GM18951 (cell line): ENCODE measurements around the gene KRTAP4-5.
"Not testable (repeated sequence)": the region's sequence is repeated elsewhere in the genome, so short reads cannot be mapped to it uniquely, and the experiment has no call there.

Experiments
- POLR2A ChIP-seq: IDR thresholded peaks from 4 replicates; pipeline ENCODE4 v1.6.1; 2011; ENCODE audit warnings: mild to moderate bottlenecking; ENCODE audit not compliant: insufficient read length, insufficient read depth; ENCODE audit errors: extremely low read depth
- in situ Hi-C: fragments of 300-500 bp; cut with MboI; formaldehyde crosslinking; loops from one replicate; pipeline ENCODE4 v1.12.0; 2022; ENCODE audit warnings: low sequenced_read_pairs, mixed read lengths, inconsistent platforms; ENCODE audit not compliant: unreplicated experiment

The KRTAP4-5 gene

DNA sequence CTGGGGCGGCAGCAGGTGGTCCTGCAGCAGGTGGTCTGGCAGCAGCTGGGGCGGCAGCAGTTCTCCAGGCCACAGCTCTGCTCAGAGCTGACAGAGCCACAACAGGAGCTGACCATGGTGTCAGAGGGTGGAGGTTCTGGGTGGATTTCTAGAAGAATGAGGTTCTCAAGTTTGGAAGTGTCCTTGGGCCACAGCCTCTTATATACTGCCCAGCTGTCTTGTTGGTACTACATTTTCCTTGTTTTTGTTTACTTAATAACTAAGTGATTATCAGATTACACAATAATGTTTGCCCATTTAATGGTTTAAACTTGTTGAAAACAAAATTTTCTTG, at the start of gene KRTAP4-5:
Gene KRTAP4-5 (minus strand): TSS at position 174 of the 334 bp plus-strand sequence. CDS start 58 bp downstream, at position 116.
- no peak for TF ChIP-seq POLR2A
- in situ Hi-C loops, result no loop called here

- no peak for TF ChIP-seq POLR2A
- in situ Hi-C loops, result no loop called here
Measured at GRCh38 chr17:41196068-41196467, 46.4 kb upstream of the KRTAP4-5 start.

DNA sequence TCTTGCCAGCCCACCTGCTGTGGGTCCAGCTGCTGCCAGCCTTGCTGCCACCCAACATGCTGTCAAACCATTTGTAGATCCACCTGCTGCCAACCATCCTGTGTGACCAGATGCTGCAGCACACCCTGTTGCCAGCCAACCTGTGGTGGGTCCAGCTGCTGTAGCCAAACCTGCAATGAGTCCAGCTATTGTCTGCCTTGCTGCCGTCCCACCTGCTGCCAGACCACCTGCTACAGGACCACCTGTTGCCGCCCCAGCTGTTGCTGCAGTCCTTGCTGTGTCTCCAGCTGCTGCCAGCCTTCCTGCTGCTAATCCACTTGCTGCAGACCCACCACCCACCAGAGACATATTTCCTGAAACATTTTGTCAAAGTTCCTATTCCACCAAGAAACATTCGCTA, 40.7 kb upstream of the KRTAP4-5 start:
- no peak for TF ChIP-seq POLR2A
- in situ Hi-C loops, result no loop called here

DNA sequence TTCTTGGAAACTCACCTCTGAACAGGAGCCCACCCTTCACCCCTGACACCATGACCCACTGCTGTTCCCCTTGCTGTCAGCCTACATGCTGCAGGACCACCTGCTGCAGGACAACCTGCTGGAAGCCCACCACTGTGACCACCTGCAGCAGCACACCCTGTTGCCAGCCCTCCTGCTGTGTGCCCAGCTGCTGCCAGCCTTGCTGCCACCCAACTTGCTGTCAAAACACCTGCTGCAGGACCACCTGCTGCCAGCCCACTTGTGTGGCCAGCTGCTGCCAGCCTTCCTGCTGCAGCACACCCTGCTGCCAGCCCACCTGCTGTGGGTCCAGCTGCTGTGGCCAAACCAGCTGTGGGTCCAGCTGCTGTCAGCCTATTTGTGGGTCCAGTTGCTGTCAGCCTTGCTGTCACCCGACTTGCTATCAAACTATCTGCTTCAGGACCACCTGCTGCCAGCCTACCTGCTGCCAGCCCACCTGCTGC, 40.3 kb upstream of the KRTAP4-5 start, which contains the start of gene KRTAP9-1:
Gene KRTAP9-1 (plus strand): TSS at position 51 of the 482 bp plus-strand sequence. CDS start 0 bp downstream, at position 51.
- in situ Hi-C loops, result not testable (repeated sequence)

- in situ Hi-C loops, result no loop called here
Measured at GRCh38 chr17:41186872-41187271, 37.2 kb upstream of the KRTAP4-5 start.

GRCh38 chr17:41185001-41185400, 35.4 kb upstream of the KRTAP4-5 start:
- no peak for TF ChIP-seq POLR2A
- in situ Hi-C loops, result no loop called here

More at GRCh38 chr17:41186872-41187271, 37.2 kb upstream of the KRTAP4-5 start:
- TF ChIP-seq POLR2A, result no peak

DNA sequence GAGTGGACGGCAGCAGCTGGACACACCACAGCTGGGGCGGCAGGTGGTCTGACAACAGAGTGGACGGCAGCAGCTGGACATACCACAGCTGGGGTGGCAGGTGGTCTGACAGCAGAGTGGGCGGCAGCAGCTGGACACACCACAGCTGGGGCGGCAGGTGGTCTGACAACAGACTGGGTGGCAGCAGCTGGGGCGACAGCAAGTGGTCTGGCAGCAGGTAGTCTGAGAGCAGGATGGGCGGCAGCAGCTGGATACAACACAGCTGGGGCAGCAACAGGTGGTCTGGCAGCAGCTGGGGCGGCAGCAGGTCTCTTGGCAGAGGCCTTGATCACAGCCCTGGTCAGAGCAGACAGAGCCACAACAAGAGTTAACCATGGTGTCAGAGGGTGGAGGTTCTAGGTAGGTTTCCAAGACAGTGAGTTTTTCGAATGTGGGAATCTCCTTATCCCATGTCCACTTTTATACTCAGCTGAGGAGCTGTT, 34.9 kb upstream of the KRTAP4-5 start, which contains the start of gene KRTAP4-1:
Gene KRTAP4-1 (minus strand): TSS at position 432 of the 482 bp plus-strand sequence. CDS start 57 bp downstream, at position 375.
- TF ChIP-seq POLR2A, result no peak
- in situ Hi-C loops, result no loop called here

- TF ChIP-seq POLR2A, result no peak
Measured at GRCh38 chr17:41178843-41179616, 29.4 kb upstream of the KRTAP4-5 start.

DNA sequence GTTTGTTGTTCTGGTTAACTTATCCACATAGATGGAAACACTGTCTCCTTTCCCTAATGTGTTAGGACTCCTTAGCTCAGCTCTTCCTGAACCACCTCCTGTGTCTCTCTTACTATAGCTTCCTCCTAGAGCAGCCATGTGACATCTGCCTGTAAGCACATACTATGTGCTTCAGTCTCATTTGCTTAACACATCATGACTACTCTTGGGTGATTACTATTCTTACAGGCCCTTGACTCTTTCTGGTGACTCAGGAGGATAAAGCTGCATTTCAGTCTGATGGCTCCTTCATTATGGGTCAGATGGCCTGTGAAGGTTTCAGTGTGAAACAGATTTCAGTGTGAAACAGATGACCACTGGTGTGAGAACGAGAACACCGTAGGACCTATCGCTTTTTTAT, 28.7 kb upstream of the KRTAP4-5 start:
- in situ Hi-C loops, result no loop called here
- TF ChIP-seq POLR2A, result no peak

More at GRCh38 chr17:41178843-41179616, 29.4 kb upstream of the KRTAP4-5 start:
- in situ Hi-C loops, result no loop called here

GRCh38 chr17:41177727-41178271, 28.2 kb upstream of the KRTAP4-5 start, which contains the start of gene KRTAP4-2:
TSS of gene KRTAP4-2 (minus strand) at chr17:41178221. CDS start at chr17:41178164, 57 bp downstream.
- TF ChIP-seq POLR2A, result no peak
- in situ Hi-C loops, result no loop called here

DNA sequence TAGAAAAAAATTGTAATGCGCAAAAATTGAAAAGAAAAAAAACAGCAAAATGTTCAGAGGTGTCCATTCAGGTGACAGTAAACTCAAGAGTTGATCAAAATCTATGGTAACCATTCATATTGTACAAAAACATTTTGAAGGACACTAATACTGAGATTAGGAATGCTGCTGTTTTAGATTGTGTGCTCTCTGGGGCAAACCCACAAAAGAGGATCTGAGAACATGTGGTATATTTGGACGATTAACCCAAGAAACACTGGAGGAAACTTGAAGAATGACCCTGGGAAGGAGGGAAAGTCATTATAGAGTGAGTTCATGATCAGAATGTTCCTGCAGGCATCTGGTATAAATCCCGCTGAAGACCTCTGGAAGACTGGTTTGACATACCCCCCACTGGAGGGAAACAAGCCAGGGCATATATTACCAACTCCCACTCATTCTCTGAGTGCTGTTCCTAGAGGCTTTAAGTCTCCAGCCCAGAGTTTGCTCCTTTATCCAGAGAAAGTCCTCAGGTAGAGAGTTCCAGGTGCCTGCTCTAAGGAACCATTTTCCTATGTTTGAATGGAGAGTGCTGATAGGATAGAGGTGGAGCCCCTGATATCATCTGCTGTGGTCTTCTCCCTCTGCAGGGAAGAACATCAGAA, 27.2 kb upstream of the KRTAP4-5 start:
- in situ Hi-C loops, result no loop called here
- no peak for TF ChIP-seq POLR2A

GRCh38 chr17:41171886-41172285, 22.3 kb upstream of the KRTAP4-5 start:
- no peak for TF ChIP-seq POLR2A
- in situ Hi-C loops, result no loop called here

DNA sequence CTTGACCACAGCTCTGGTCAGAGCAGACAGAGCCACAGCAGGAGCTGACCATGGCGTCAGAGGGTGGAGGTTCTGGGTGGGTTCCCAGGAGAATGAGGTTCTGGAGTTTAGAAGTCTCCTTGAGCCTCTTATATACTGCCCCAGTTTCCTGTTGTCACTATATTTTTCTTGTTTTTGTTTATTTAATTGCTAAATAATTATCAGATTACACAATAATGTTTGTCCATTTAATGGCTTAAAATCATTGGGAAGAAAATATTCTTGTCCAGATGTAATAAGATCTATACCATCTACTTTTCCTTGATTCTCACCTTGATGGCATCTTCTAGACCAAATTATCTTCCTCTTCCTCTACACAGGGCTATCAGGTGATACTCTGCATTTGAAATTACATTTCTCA, 18.5 kb upstream of the KRTAP4-5 start, which contains the start of gene KRTAP4-3:
Gene KRTAP4-3 (minus strand): TSS at position 101 of the 400 bp plus-strand sequence. CDS start 49 bp downstream, at position 52.
- in situ Hi-C loops, result no loop called here
- TF ChIP-seq POLR2A, result no peak
